ENCODE results near the gene CALN1. TPM values are rescaled to one million over a fixed set of nuclear protein-coding genes. Genes with fewer than 3 reads are reported as not detected.

The CALN1 gene
- total RNA-seq, 1 experiment from 2014 or later, result not detected

GRCh38 chr7:72281308-72281707, 130.8 kb downstream of the CALN1 start:
- no peak overlapping the region for H3K4me3 Mint-ChIP-seq (ENCODE audit: unreplicated experiment)

GRCh38 chr7:72279203-72279602, 132.9 kb downstream of the CALN1 start:
- no peak for TF ChIP-seq CTCF (IDR thresholded peaks at IDR 0.05; ENCODE audit: insufficient read depth in 1 of 2, low read depth in 1 of 2, low read length in 1 of 2, severe bottlenecking in 1 of 2, unreplicated experiment in 1 of 2)
- H3K4me3 Mint-ChIP-seq (ENCODE audit: unreplicated experiment), result no peak overlapping the region
- ChIA-PET CTCF (no interaction called here), POLR2A (no interaction called here)
- H3K9me3 Mint-ChIP-seq (ENCODE audit: unreplicated experiment), result peaks cover 8% of the 10 kb centered on the region
- no peak overlapping the region for H3K4me3 ChIP-seq (ENCODE audit: low read depth, low read length)
- no peaks in the 10 kb centered on the region for H3K4me1 ChIP-seq
- H3K36me3 Mint-ChIP-seq (ENCODE audit: insufficient read depth, unreplicated experiment), result no peaks in the 10 kb centered on the region
- no peaks in the 10 kb centered on the region for H3K9me3 ChIP-seq
- no peaks in the 10 kb centered on the region for H3K36me3 ChIP-seq (ENCODE audit: control insufficient read depth, insufficient read depth, low read length)
- BruUV-seq (replicated peaks), result no TSS peak
- DNase-seq, result no peak
- H3K27me3 Mint-ChIP-seq (ENCODE audit: insufficient read depth, unreplicated experiment), result no peaks in the 10 kb centered on the region
- H3K27ac Mint-ChIP-seq (ENCODE audit: unreplicated experiment), result no peak overlapping the region
- H3K4me1 Mint-ChIP-seq (ENCODE audit: low read depth, unreplicated experiment), result no peaks in the 10 kb centered on the region
- intact Hi-C loops (cut with micrococcal nuclease; ENCODE audit: unreplicated experiment), result no loop called here
- no peaks in the 10 kb centered on the region for H3K27me3 ChIP-seq (replicated peaks; ENCODE audit: control insufficient read depth, insufficient read depth, low read length)

More at GRCh38 chr7:72281308-72281707, 130.8 kb downstream of the CALN1 start:
- peaks cover 8% of the 10 kb centered on the region for H3K9me3 Mint-ChIP-seq (ENCODE audit: unreplicated experiment)
- no TSS peak for BruUV-seq (replicated peaks)
- H3K4me1 Mint-ChIP-seq (ENCODE audit: low read depth, unreplicated experiment), result no peaks in the 10 kb centered on the region
- ChIA-PET CTCF (no interaction called here), POLR2A (no interaction called here)
- Histone ChIP-seq H3K4me3 (ENCODE audit: low read depth, low read length) (no peak overlapping the region), H3K4me1 (no peaks in the 10 kb centered on the region), H3K9me3 (no peaks in the 10 kb centered on the region), H3K36me3 (ENCODE audit: control insufficient read depth, insufficient read depth, low read length) (no peaks in the 10 kb centered on the region), H3K27me3 (replicated peaks; ENCODE audit: control insufficient read depth, insufficient read depth, low read length) (no peaks in the 10 kb centered on the region)
- H3K27ac Mint-ChIP-seq (ENCODE audit: unreplicated experiment), result no peak overlapping the region
- DNase-seq, result no peak
- no peaks in the 10 kb centered on the region for H3K36me3 Mint-ChIP-seq (ENCODE audit: insufficient read depth, unreplicated experiment)
- H3K27me3 Mint-ChIP-seq (ENCODE audit: insufficient read depth, unreplicated experiment), result no peaks in the 10 kb centered on the region
- intact Hi-C loops (cut with micrococcal nuclease; ENCODE audit: unreplicated experiment), result no loop called here
- TF ChIP-seq CTCF (IDR thresholded peaks at IDR 0.05; ENCODE audit: insufficient read depth in 1 of 2, low read depth in 1 of 2, low read length in 1 of 2, severe bottlenecking in 1 of 2, unreplicated experiment in 1 of 2), result no peak

GRCh38 chr7:72278550-72278949, 133.6 kb downstream of the CALN1 start:
- H3K27me3 Mint-ChIP-seq (ENCODE audit: insufficient read depth, unreplicated experiment), result no peaks in the 10 kb centered on the region
- H3K9me3 Mint-ChIP-seq (ENCODE audit: unreplicated experiment), result peaks cover 8% of the 10 kb centered on the region
- POLR2A ChIA-PET, result no interaction called here
- no peaks in the 10 kb centered on the region for H3K27me3 ChIP-seq (replicated peaks; ENCODE audit: control insufficient read depth, insufficient read depth, low read length)
- no peaks in the 10 kb centered on the region for H3K4me1 ChIP-seq
- H3K9me3 ChIP-seq, result no peaks in the 10 kb centered on the region
- H3K4me3 ChIP-seq (ENCODE audit: low read depth, low read length), result no peak overlapping the region
- no peaks in the 10 kb centered on the region for H3K4me1 Mint-ChIP-seq (ENCODE audit: low read depth, unreplicated experiment)
- CTCF ChIA-PET, result no interaction called here
- H3K36me3 ChIP-seq (ENCODE audit: control insufficient read depth, insufficient read depth, low read length), result no peaks in the 10 kb centered on the region
- BruUV-seq (replicated peaks), result no TSS peak
- no peak overlapping the region for H3K27ac Mint-ChIP-seq (ENCODE audit: unreplicated experiment)
- DNase-seq, result no peak
- H3K36me3 Mint-ChIP-seq (ENCODE audit: insufficient read depth, unreplicated experiment), result no peaks in the 10 kb centered on the region
- intact Hi-C loops (cut with micrococcal nuclease; ENCODE audit: unreplicated experiment), result no loop called here
- TF ChIP-seq CTCF (IDR thresholded peaks at IDR 0.05; ENCODE audit: insufficient read depth in 1 of 2, low read depth in 1 of 2, low read length in 1 of 2, severe bottlenecking in 1 of 2, unreplicated experiment in 1 of 2), result no peak
- H3K4me3 Mint-ChIP-seq (ENCODE audit: unreplicated experiment), result no peak overlapping the region

All from Caco-2 (cell line).